Activated CD4-positive, alpha-beta T cell treated with anti-CD3 and anti-CD28 coated beads for 36 hours (primary cell): ENCODE measurements around the gene ZNF281. TPM values are rescaled to one million over a fixed set of nuclear protein-coding genes. Genes with fewer than 3 reads are reported as not detected.

ENCODE experiments used
- ATAC-seq: fragments of 200-7000 bp; cut with Tn5 transposase; one replicate; pipeline ENCODE4 v1.10.0; 2021; ENCODE audit warnings: mild to moderate bottlenecking, moderate library complexity
- CTCF ChIA-PET: fragments of 350-600 bp; sonication (Branson Sonifier 250); formaldehyde crosslinking; loops from one replicate; lab custom pipeline; 2021; ENCODE audit warnings: antibody characterized with exemption; lab: Charles Lee
- POLR2A ChIA-PET: fragments of 350-600 bp; sonication (Branson Sonifier 250); formaldehyde crosslinking; loops from one replicate; lab custom pipeline; 2021; ENCODE audit warnings: antibody characterized with exemption, inconsistent platforms; lab: Charles Lee
- DNase-seq: peaks from one replicate; pipeline ENCODE4 v3.0.0-alpha.2; 2020
- H3K27ac Mint-ChIP-seq: one replicate; pipeline ENCODE4 v1.8.0; 2021; ENCODE audit warnings: mixed read lengths
- H3K27me3 Mint-ChIP-seq: one replicate; pipeline ENCODE4 v1.8.0; 2021; ENCODE audit warnings: mixed read lengths
- H3K36me3 Mint-ChIP-seq: one replicate; pipeline ENCODE4 v1.8.0; 2021; ENCODE audit warnings: low read depth, mixed read lengths
- H3K4me1 Mint-ChIP-seq: one replicate; pipeline ENCODE4 v1.8.0; 2021; ENCODE audit warnings: mixed read lengths
- H3K4me3 Mint-ChIP-seq: one replicate; pipeline ENCODE4 v1.8.0; 2021; ENCODE audit warnings: mild to moderate bottlenecking, moderate library complexity, mixed read lengths
- H3K9me3 Mint-ChIP-seq: one replicate; pipeline ENCODE4 v1.8.0; 2021; ENCODE audit warnings: low read depth, mixed read lengths
- intact Hi-C, 2 experiments: fragments of 100-400 bp; cut with DNase I in 1 of 2; cut with micrococcal nuclease in 1 of 2; formaldehyde crosslinking; loops; one replicate each; pipeline versions ENCODE4 v1.14.2 to v1.15.1; 2022 to 2024; cut with DNase I, micrococcal nuclease
- total RNA-seq, 2 experiments: library from RNA; stranded (reverse); gene quantifications; one replicate each; pipeline ENCODE4 v1.2.3, GENCODE V29; 2021

ZNF281 gene
- total RNA-seq = 10 to 100 TPM; 10.8 to 13.5 TPM

DNA sequence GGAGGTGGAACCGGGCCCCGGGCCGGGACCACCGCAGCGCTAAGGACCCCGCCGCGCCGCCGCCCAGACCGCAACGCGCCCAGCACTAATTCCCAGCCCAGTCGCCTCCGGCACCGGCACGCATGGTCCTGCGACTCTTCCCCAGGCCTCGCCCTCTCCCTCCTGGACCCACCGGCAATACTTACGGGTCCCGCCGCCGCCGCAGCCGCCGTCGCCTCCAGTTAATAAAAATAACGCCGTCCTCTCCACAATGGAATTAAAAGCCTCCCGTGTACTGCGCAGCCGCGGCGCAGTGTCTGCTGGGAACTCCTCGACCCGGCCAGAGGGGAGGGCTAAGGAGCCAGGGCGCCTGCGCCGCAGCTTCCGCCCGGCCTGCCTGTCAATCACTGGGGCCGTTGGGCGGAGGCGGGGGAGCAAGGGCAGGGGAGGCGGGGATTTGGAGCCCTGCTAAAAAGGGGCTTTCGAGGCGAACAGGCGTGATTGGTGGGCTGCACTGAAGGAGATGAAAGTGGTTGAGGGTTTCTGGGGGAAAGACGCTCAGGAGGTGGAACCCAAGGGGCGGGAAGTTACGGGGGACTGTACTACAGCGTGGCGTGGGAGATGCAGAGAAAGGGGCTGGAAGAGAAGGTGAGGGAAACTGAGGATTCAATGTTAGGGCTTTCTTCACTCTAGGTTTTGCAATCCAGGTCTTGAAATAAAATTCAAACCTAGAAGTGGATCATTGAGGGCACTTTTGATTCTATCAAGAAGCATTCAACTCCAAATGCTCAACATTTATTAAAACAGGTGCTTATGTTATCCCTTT lies at the start of gene ZNF281:
ZNF281 (minus strand) TSS at position 276 of the 805 bp plus-strand sequence. CDS start 331 bp downstream, outside the sequence.
- H3K27ac Mint-ChIP-seq = peak within 1 kb of the TSS; percentile 93
- no peaks in the 10 kb centered on the region for H3K27me3 Mint-ChIP-seq
- peak; percentile 97 for DNase-seq
- ATAC-seq = peak; percentile 99
- peaks cover 49% of the 10 kb centered on the region for H3K4me1 Mint-ChIP-seq
- ChIA-PET CTCF (no interaction called here), POLR2A (no interaction called here)
- intact Hi-C loops = loop anchor here (1.0 to 10.0 kb wide), 9 partner anchors 37 to 615 kb away; partner anchors contain the start of genes DDX59 (in 1 of the 2), KIF14 (in 1 of the 2) and KIF21B (in 1 of the 2)
- peak within 1 kb of the TSS; percentile 80 for H3K4me3 Mint-ChIP-seq
- no peaks in the 10 kb centered on the region for H3K9me3 Mint-ChIP-seq
- peaks cover 41% of the 10 kb centered on the region for H3K36me3 Mint-ChIP-seq

GRCh38 chr1:200458780-200459179 lies 48.9 kb upstream of the ZNF281 start:
- intact Hi-C loops = no loop called here
- H3K9me3 Mint-ChIP-seq = no peaks in the 10 kb centered on the region
- ATAC-seq = no peak
- CTCF ChIA-PET = interaction anchor here (1.1 to 1.3 kb wide), 2 partner anchors 10 to 17 kb away, joined by 3 read pairs; no protein-coding TSS in a partner anchor
- no peaks in the 10 kb centered on the region for H3K36me3 Mint-ChIP-seq
- no peak overlapping the region for H3K4me3 Mint-ChIP-seq
- H3K27me3 Mint-ChIP-seq = no peaks in the 10 kb centered on the region
- POLR2A ChIA-PET = no interaction called here
- no peak overlapping the region for H3K27ac Mint-ChIP-seq
- H3K4me1 Mint-ChIP-seq = no peaks in the 10 kb centered on the region
- DNase-seq = no peak

DNA sequence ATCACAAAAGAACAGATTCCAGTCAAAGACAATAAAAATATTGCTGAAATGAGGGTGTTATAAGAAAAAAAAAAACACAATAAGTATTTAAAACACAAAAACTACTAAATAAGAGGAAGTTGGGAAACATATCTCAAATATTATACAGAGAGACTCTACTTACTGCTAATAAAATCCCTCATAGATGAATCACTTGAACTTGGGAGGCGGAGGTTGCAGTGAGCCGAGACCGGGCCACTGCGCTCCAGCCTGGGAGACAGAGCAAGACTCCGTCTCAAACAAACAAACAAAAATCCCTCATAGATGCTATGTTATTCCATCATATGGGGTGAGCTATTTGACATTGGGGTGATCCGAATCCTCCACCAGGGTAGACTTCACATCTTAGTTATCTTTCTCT lies 48.0 kb upstream of the ZNF281 start:
- ATAC-seq (no peak), DNase-seq (no peak)
- CTCF ChIA-PET = interaction anchor here (1.1 to 1.3 kb wide), 2 partner anchors 11 to 16 kb away, joined by 3 read pairs; no protein-coding TSS in a partner anchor
- intact Hi-C loops = no loop called here
- Mint-ChIP-seq H3K4me3 (no peak overlapping the region), H3K9me3 (no peaks in the 10 kb centered on the region), H3K27ac (no peak overlapping the region), H3K36me3 (no peaks in the 10 kb centered on the region), H3K27me3 (peaks cover 4% of the 10 kb centered on the region), H3K4me1 (no peaks in the 10 kb centered on the region)
- POLR2A ChIA-PET = no interaction called here

GRCh38 chr1:200454425-200454824 lies 44.6 kb upstream of the ZNF281 start:
- H3K4me3 Mint-ChIP-seq = no peak overlapping the region
- H3K27ac Mint-ChIP-seq = no peak overlapping the region
- ATAC-seq = no peak

GRCh38 chr1:200453553-200453905 lies 43.7 kb upstream of the ZNF281 start:
- ChIA-PET POLR2A (no interaction called here), CTCF (interaction anchor here (0.5 kb wide), 1 partner anchor 210 kb away, joined by 5 read pairs; no protein-coding TSS in a partner anchor)
- Mint-ChIP-seq H3K27me3 (peaks cover 8% of the 10 kb centered on the region), H3K4me3 (no peak overlapping the region), H3K4me1 (peaks cover 7% of the 10 kb centered on the region), H3K27ac (no peak overlapping the region), H3K36me3 (no peaks in the 10 kb centered on the region), H3K9me3 (no peaks in the 10 kb centered on the region)
- intact Hi-C loops = no loop called here
- ATAC-seq (no peak), DNase-seq (no peak)

More at GRCh38 chr1:200454425-200454824, 44.6 kb upstream of the ZNF281 start:
- ChIA-PET CTCF (interaction anchor here (1.6 kb wide), 1 partner anchor 16 kb away, joined by 5 read pairs; no protein-coding TSS in a partner anchor), POLR2A (no interaction called here)
- no peaks in the 10 kb centered on the region for H3K9me3 Mint-ChIP-seq
- no peak for DNase-seq
- intact Hi-C loops = no loop called here
- H3K4me1 Mint-ChIP-seq = peaks cover 5% of the 10 kb centered on the region
- H3K27me3 Mint-ChIP-seq = peaks cover 8% of the 10 kb centered on the region
- H3K36me3 Mint-ChIP-seq = no peaks in the 10 kb centered on the region

DNA sequence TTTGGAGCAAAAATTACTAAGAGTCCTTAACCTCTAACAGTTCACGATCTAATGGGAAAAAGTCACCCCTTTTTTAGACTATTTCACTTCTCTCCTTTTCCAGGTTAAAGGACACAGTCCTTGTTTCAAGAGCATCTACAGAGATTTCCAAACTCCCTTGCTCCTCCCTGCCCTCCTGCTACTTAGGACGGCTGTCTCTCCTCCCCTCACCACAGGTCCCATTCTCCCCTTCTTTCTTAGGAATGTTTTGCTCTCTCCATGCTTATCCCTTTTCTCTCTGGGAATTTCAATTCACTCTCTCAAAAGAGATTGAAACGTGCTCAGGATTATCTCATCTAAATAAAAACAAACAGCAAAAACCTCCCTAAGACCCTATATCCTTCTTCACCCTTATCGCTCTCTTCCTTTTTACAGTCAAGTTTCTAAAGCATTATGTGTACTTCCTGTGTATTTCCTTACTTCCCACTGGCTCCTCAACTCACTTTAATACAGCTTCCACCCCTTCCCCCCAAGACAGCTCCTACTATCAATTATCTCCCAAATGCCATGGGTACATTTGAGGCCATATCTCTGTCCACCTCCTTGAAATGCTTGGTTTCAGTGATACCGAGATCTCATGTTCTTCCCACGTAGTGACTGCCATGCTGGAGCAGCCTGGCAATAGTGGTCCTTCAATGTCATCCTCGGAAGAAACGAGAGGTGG lies 43.2 kb upstream of the ZNF281 start:
- Mint-ChIP-seq H3K27ac (no peak overlapping the region), H3K4me1 (peaks cover 12% of the 10 kb centered on the region), H3K36me3 (no peaks in the 10 kb centered on the region), H3K9me3 (no peaks in the 10 kb centered on the region), H3K4me3 (no peak overlapping the region), H3K27me3 (peaks cover 8% of the 10 kb centered on the region)
- ChIA-PET POLR2A (no interaction called here), CTCF (no interaction called here)
- ATAC-seq = no peak
- DNase-seq = no peak
- intact Hi-C loops = no loop called here

DNA sequence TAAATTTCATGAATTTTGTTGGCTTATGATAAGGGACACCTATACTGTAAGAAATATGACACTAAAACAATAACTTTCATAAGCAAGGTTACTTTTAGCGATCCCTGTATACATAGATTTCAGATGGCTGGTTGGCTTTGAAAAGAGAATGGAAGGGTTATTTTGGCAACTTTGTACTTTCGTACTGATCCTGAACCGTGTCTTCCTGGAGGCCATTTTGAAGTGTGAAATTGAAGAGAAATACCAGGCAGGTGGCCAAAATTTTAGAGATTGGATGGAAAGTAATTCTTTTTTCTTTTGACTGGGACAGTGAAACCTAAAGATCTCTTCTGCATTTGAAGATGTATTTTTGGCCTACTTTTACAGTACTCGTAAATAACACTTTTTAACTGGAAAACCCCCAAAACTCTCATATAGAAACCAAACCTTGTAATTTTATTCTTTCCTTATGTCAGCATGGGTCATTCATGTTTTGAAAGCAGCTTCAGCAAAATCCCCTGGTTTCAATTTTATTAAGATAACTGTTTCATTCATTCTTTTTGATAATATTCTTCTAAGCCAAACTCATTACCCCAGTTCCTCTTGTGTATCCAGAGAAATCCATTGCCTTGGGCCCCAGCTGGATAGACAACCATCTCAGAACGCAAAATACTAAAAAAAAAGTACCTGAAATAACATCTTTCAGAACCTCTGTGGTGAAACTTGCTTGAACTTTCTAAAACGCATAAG lies 38.4 kb upstream of the ZNF281 start:
- DNase-seq (peak; percentile 15), ATAC-seq (peak; percentile 75)
- Mint-ChIP-seq H3K27ac (peak overlapping the region; percentile 92), H3K27me3 (peaks cover 7% of the 10 kb centered on the region), H3K4me3 (no peak overlapping the region), H3K9me3 (no peaks in the 10 kb centered on the region), H3K36me3 (peaks cover 5% of the 10 kb centered on the region), H3K4me1 (peaks cover 44% of the 10 kb centered on the region)
- intact Hi-C loops = loop anchor here (1.0 to 5.0 kb wide), 9 partner anchors 25 to 507 kb away; partner anchors contain the start of gene ZNF281 (in 1 of the 2)
- CTCF ChIA-PET = interaction anchor here (0.6 to 1.1 kb wide), 4 partner anchors 26 to 764 kb away, joined by 3 to 4 read pairs (median 3); no protein-coding TSS in a partner anchor
- POLR2A ChIA-PET = no interaction called here

DNA sequence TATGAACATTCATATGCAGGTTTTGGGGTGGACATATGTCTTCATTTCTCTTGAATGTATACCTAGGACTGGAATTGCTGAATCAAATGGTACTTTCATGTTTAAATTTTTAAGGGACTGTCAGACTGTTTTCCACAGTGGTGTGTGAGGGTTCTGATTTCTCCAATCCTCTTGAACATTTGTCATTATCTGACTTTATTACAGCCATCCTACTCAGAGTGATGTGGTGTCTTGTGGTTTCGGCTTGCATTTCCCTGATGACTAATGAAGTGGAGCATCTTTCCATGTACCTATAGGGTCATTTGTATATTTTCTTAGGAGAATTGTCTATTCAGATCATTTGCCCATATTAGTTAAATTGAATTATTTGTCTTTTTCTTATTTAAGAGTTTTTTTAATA lies 35.4 kb upstream of the ZNF281 start:
- DNase-seq (peak; percentile 42), ATAC-seq (peak; percentile 74)
- H3K9me3 Mint-ChIP-seq = no peaks in the 10 kb centered on the region
- no peak overlapping the region for H3K4me3 Mint-ChIP-seq
- no peaks in the 10 kb centered on the region for H3K27me3 Mint-ChIP-seq
- H3K4me1 Mint-ChIP-seq = peaks cover 44% of the 10 kb centered on the region
- ChIA-PET POLR2A (no interaction called here), CTCF (no interaction called here)
- H3K36me3 Mint-ChIP-seq = peaks cover 5% of the 10 kb centered on the region
- intact Hi-C loops = loop anchor here in 1 of 2 experiments (5.0 kb wide), 2 partner anchors 38 to 503 kb away; no protein-coding TSS in a partner anchor
- no peak overlapping the region for H3K27ac Mint-ChIP-seq

DNA sequence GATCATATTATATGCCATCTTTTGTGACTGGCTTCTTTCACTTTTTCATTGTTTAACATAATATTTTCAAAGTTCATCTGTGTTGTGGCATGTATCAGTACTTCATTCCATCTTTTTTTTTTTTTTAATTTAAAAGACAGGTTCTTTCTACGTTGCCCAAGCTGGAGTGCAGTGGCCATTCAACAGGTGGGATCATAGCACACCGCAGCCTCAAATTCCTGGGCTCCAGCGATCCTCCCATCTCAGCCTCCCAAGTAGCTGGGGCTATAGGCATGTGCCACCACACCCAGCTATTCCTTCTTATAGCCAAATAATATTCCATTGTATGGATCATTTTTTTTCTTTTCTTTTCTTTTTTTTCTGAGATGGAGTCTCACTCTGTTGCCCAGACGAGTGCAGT lies 34.6 kb upstream of the ZNF281 start:
- ATAC-seq (no peak), DNase-seq (no peak)
- Mint-ChIP-seq H3K27ac (no peak overlapping the region), H3K27me3 (no peaks in the 10 kb centered on the region), H3K9me3 (no peaks in the 10 kb centered on the region), H3K36me3 (peaks cover 5% of the 10 kb centered on the region), H3K4me3 (no peak overlapping the region), H3K4me1 (peaks cover 40% of the 10 kb centered on the region)
- CTCF ChIA-PET = no interaction called here
- POLR2A ChIA-PET = no interaction called here
- intact Hi-C loops = no loop called here

DNA sequence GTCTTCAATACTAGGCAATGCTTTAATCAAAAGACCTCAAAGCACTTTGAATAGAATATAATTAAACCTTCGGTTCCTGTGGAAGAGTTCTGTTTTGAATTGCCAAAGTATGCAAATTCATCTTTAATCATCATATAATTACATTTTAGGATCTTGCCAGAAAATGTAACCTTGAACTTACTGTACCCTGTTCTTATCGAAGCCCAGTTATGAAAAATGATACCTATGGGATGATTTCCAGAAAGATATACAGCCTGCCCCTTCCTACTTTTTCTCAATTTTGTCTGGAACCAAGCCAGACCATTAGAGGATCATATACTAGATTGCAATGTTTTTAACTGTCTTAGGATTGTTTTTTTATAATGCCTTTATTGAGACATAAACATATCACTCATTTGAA lies 34.0 kb upstream of the ZNF281 start:
- H3K4me3 Mint-ChIP-seq = no peak overlapping the region

More for the DNA sequence above, 34.0 kb upstream of the ZNF281 start:
- DNase-seq (no peak), ATAC-seq (no peak)
- CTCF ChIA-PET = no interaction called here
- POLR2A ChIA-PET = no interaction called here
- Mint-ChIP-seq H3K36me3 (peaks cover 5% of the 10 kb centered on the region), H3K4me1 (peaks cover 39% of the 10 kb centered on the region), H3K27ac (no peak overlapping the region), H3K9me3 (no peaks in the 10 kb centered on the region), H3K27me3 (no peaks in the 10 kb centered on the region)
- intact Hi-C loops = no loop called here
